NCI-H82 (cell line): Measurements from ENCODE around the gene ZFP1.
"Not testable (repeated sequence)": the region's sequence is repeated elsewhere in the genome, so short reads cannot be mapped to it uniquely, and the experiment has no call there.

Source experiments
- DNase-seq: peaks from one replicate; lab custom pipeline; 2025; lab: John Stamatoyannopoulos, UW

Gene ZFP1

DNA sequence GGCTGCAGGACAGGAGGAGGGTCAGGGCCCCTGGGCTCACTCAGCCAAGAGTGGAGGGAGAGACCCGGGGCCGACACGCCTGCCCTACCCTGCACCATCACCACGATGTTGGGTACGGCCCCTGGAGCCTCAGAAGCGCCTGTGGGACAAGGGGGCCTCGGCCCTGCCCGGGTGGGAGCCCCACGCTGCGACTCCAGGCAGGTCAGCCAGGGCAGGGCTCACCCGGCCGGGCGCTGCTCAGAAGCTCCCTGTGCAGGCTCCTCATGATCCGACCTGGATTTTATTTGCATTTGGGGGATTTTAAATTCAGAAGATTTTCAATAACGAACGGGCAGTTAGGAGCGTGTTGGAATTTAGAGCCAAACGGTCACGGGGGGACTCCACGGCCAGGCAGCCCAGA is 56.6 kb downstream of the ZFP1 start:
- not testable (repeated sequence) for DNase-seq

DNA sequence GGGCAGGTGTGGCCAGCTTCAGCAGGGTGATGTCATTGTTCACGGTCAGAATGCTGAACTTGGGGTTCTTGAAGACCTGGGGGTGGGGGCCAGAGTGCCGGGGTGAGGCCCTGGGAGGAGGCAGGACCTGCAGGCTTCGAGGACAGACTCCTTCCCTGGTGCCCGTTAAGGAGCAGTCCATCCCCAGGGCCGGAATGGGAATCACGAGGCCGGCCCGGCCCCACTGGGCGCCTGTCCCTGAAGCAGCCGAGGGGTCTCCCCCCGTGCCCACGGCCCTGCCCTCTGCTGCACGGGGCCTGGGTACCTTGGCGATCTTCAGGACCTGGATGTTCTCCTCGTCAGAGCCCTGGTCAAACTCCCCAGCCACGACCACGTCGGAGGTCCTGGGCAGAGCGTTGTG is 57.1 kb downstream of the ZFP1 start:
- DNase-seq, result not testable (repeated sequence)

DNA sequence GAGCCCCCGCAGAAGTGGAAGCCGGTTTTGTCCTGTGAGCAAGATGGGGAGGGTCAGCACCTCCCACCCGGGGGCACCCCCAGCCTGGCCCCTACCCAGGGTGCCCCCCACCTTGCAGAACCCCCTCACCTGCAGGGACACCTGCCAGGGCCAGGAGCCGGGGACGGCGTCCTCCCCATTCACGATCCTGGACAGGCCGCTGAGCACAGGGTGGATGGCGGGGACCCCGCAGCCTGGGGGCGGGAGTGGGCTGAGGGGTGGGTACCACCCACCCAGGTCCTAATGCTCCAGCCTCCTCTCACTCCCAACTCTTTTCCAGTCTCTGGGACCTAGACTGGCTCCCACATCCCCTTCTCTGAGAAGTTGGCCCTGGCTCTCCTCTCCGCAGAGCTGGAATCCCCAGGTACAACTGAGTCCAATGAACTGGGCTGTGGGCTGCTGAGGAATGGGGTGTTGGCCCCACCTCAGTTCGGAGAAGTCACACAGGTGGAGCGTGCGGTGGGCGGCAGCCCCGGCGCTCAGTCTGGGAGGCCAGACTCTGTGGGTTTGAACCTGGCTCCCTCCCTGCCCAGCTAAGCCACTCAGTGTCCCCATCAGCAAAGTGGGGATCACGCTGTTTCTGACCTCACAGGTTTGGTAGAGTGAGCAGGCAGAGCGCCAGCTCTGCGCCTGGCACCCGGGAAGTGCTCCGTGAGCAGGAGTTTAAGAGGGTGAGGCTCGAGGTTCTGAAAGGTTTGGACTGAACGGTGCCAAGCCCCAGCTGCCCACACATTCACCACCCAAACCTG is 57.8 kb downstream of the ZFP1 start:
- not testable (repeated sequence) for DNase-seq

DNA sequence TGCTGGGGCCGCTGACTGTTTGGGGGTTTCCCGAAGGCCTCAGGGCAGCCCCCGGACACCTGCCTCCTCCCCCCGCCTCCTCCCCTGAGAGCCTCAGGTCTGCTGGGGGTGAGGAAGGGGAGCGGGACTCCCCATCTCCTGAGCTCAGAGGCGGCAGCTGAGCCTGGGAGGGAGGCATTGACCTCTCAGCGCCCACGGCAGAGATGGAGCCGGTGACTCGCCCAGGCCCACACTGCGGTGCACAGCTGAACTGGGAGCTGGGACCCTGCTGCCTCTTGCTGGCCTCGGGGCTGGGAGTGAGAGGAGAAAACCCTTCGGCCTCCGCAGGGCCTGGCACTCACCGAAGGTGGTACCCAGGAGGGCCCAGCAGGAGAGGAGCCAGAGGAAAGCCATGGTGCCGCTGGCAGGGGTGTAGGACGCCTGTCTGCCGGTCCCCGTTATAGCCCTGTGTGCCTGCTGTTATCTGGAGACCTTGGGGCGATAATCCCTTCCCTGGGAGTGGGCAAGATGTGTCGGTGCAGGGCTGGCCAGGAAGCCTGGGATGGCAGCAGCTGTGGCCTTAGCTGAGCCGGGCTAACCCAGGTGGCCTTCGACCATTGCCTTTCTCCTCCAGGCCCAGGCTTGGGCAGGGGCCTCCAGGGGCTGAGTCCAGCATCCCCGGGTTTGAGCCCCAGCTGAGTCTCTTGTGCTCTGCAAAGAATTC is 58.6 kb downstream of the ZFP1 start, which contains the start of gene CTRB2:
Gene CTRB2 (minus strand): TSS at position 413 of the 703 bp plus-strand sequence. CDS start 20 bp downstream, at position 393.
- no peak for DNase-seq

DNA sequence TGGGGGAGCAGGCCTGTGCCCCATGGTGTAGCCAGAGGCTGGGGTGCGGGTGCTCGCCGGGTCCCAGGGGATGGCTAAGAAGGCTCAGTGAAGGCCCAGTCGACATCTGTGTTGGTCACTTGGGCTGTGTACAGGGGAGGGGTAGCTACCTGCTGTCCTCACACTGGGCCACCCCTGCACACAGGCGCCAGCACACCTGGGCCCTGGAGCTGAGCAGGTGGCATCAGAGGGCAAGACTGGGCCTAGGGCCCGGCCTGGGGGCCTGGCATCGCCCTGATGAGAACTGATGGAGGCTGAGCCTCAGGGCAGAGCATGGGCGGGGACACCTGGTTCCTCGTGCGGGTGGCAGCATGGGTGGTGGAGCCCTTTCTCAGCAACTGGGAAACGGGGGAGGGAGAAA is 59.5 kb downstream of the ZFP1 start:
- DNase-seq, result no peak

DNA sequence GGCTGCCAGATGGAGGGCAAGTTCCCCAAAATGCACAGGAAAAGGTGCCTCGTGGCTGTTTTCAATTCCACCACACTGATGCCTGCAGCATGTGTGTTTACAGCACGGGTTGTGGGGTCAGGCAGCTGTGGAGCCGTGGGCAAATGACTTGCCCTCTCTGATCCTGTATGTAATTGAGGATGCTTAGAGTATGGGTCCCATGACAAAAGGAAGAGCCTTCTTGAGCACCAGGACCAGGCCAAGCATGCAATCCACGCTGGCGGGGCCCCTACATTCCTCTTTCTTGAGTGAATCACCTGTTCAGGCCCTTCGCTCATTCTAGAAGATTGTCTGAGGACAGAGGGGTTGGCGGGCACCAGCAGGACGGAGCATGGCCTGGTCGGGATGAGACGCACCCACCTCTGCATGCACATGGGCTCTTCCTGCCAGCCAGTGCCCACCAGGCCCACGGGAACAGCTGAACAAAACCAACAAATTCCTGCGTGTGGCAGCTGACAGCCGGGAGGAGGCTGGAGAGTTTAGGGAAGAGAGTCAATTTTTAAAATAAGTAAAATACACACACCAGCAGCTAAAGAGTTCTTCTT is 60.0 kb downstream of the ZFP1 start:
- DNase-seq, result no peak

DNA sequence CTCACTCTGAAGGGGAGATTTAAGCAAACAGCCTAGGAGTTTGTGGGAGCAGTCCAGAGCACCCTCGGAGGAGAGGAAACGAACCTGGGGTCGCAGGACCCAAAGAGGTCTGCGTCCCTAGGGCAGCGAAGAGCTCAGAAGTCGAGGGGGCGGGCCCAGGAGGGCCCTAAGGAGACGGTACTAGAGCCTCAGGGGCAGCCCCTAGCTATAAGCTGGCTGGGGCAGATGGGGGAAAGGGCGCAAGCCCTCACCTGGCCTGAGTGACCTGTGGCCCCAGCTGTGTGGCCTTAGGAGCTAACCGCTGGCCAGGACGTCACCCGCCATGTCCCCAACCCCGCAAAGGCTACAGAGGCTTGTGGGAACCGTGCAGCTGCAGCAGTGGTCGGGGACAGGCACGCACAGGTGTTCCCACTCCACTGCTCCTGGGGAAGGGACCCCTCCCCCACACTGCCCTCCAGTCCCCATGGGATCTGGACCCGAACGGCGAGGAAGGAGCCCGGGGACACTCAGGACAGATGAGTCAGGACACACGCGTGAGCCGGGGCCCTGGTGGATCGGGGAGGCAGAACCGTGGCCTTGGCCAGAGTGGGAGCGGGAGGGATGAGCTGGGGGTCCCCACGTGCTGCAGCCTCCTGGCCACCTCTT is 60.7 kb downstream of the ZFP1 start:
- no peak for DNase-seq

DNA sequence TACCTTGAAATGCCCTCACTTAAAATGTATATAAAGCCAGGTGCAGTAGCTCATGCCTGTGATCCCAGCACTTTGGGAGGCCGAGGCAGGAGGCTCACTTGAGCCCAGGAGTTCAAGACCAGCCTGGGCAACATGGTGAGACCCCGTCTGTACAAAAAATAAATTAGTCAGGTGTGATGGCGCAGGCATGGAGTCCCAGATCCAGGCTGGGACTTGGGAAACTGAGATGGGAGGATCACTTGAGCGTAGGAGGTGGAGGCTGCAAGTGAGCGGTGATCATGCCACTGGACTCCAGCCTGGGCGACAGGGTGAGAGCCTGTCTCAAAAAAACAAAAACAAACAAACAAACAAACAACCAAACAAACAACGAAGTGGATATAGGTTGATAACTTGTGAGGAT is 61.2 kb downstream of the ZFP1 start:
- DNase-seq, result not testable (repeated sequence)

DNA sequence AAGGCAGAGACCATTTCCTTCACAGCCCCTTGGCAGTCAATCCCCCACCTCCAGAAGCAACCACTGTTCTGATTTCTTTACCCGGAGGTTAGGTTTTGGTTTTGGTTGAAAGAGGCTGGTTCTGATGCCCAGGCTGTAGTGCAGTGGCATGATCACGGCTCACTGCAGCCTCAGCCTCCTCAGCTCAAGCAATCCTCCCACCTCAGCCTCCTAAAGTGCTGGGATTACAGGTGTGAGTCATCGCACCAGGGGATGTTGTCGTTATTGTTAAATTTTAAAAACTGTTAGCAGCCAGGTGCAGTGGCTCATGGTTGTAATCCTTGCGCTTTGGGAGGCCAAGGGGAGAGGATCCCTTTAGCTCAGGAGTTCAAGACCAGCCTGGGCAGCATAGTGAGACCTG is 61.6 kb downstream of the ZFP1 start:
- DNase-seq, result no peak

DNA sequence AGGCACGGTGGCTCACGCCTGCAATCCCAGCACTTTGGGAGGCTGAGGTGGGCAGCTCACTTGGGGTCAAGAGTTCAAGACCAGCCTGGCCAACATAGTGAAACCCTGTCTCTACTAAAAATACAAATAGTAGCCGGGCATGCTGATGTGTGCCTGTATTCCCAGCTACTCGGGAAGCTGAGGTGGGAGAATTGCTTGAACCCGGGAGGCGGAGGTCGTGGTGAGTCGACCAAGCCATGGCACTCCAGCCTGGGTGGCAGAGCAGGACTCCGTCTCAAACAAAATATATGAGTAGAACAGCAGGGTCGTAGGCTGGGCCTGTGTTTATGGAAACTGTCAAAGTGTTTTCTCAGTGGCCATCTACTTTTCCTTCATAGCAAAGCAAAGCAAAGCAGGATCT is 63.0 kb downstream of the ZFP1 start:
- DNase-seq, result not testable (repeated sequence)

DNA sequence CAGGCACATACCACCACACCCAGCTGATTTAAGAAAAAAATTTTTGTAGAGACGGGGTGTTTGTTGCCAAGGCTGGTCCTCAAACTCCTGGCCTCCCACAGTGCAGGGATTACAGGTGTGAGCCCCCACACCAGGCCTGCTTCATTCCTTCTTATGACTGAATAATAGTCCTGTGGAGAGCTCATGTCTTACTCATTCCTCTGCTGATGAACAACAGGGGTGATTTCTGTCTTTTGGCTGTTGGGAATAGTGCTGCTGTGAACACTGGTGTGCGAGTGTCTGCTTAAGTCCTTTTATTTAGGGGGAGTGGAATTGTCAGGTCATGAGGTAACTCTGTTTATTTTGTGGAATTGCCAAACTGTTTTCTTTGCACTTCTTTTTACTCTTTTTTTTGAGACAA is 67.8 kb downstream of the ZFP1 start:
- no peak for DNase-seq

DNA sequence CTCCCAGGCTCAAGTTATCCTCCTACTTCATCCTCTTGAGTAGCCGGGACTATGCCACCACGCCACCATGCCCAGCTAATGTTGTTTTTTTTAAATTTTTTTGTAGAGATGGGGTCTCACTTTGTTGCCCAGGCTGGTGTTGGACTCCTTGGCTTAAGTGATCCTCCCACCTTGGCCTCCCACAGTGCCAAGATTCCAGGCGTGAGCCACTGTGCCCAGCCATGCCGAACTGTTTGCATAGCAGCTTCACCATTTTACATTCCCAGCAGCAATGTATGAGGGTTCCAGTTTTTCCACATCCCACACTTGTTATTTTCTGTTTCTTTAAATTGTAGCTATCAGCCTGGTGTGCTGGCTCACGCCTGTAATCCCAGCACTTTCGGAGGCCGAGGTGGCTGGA is 68.3 kb downstream of the ZFP1 start:
- DNase-seq, result no peak

DNA sequence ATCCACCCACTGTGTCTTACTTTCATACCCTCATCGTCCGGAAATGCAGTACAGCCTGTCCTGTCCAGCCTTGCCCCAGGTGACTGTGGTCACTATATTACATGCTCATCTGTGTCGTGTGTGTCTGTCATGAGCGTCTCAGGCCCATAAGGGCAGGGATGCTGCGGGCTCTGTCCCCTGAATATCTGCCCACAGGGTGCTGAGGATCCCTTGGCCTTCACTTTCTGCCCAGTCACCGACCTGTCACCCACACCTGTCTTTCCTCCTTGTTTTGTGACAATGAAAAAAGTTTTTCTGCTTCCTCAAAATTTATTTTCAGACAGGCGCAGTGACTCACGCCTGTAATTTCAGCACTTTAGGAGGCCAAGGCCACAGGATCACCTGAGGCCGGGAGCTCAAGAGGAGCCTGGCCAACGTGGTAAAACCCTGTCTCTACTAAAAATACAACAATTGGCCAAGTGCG is 69.1 kb downstream of the ZFP1 start:
- no peak for DNase-seq

DNA sequence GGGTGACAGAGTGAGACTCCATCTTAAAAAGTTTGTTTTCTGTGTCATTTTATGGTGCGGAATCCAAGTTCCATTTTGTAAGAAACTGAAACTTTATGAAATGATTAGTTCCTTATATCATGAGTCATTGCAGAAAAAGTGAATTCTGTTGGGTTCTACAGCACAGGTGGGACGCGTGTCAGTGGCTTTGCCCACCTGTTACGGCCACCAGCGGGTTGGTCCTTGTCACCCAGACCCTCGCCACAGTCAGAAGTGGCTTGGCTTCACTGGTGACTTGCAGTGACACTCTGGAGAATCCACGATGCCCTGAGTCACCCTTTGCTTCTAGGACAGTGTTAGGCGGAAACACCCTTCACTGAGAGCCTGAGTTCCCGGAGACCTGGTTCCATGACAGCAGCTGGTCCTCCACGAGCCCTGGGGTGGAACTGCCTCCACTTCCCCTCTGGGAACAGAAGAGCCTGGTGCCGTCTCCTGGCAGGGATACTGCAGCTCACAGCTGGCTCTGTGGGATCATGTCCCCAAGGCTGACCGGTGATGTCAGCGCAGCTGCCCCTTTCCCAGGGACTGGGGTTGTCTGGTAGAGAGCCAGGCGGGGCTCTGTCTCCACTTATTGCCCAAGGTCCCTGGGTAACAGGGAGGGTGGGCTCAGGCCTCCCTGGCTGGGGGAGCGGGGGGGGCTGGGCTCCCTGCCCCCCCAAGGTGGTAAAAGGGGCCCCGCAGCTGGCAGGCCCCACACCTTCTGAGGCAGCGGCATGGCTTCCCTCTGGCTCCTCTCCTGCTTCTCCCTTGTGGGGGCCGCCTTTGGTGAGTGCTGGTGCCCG is 70.1 kb downstream of the ZFP1 start, which contains the start of gene CTRB1:
Gene CTRB1 (plus strand): TSS at position 733 of the 821 bp plus-strand sequence. CDS start 20 bp downstream, at position 753.
- DNase-seq, result no peak

DNA sequence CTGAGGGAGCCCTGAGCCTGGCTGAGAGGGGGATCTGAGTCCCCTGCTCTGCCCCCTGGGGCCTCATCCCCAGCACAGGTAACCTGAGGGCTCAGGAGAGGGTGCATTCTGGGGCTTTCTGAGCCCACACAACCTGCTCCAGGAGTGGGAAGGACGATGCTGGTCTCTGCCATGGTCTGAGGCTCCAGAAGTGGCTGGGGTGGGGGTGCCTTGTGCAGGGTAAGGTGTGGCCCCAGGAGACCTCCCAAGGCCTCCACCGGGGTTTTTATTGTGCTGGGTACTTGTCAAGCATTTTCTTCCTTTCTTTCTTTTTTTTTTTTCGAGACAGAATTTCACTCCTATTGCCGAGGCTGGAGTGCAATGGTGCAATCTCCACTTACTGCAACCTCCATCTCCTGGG is 70.8 kb downstream of the ZFP1 start:
- no peak for DNase-seq

DNA sequence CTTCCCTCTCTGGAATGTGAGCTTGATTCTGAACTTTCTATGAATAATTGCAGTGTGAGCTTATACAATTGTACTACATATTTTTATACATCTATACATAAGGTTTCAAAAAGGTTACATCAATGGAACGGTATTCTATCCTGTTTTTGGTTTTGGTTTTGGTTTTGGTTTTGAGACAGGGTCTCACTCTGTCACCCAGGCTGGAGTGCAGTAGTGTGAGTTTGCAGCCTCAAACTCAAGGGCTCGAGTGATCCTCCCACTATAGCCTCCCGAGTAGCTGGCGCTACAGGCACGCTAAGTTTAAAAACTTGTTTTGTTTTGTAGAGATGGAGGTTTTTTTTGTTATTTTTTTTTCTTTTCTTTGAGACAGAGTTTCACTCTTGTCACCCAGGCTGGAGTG is 71.5 kb downstream of the ZFP1 start:
- no peak for DNase-seq
